HG03378 (cell line): ENCODE data around the gene PDE4A.

Experiments
- ATAC-seq: cut with Tn5 transposase; IDR thresholded peaks from one replicate; pipeline ENCODE4 v1.9.1; 2021; ENCODE audit warnings: mild to moderate bottlenecking, moderate library complexity; ENCODE audit not compliant: unreplicated experiment

Gene PDE4A

GRCh38 chr19:10505583-10506229 is 85.4 kb downstream of the PDE4A start:
- no peak for ATAC-seq

- ATAC-seq: no peak
Measured at GRCh38 chr19:10508036-10508435, 87.7 kb downstream of the PDE4A start.

- no peak for ATAC-seq
Measured at GRCh38 chr19:10508707-10509106, 88.4 kb downstream of the PDE4A start.

GRCh38 chr19:10510301-10510802 is 90.0 kb downstream of the PDE4A start:
- no peak for ATAC-seq

GRCh38 chr19:10513223-10513622 is 92.9 kb downstream of the PDE4A start:
- ATAC-seq: no peak

- ATAC-seq: no peak
Measured at GRCh38 chr19:10514211-10515145, 94.1 kb downstream of the PDE4A start.

- ATAC-seq: no peak
Measured at GRCh38 chr19:10516064-10516385, 95.7 kb downstream of the PDE4A start.

GRCh38 chr19:10516671-10517286 is 96.4 kb downstream of the PDE4A start:
- no peak for ATAC-seq

GRCh38 chr19:10517361-10517759 is 97.0 kb downstream of the PDE4A start, which contains the start of gene S1PR5:
S1PR5 (minus strand) TSS chr19:10517447; CDS start chr19:10515011, 2,436 bp downstream.
- no peak for ATAC-seq

- ATAC-seq: no peak
Measured at GRCh38 chr19:10517760-10518443, 97.6 kb downstream of the PDE4A start.

- ATAC-seq: no peak
Measured at GRCh38 chr19:10518444-10519361, 98.4 kb downstream of the PDE4A start.
